GM19455 (cell line): ENCODE measurements around the gene E2F2.

Source experiments
- ATAC-seq: cut with Tn5 transposase; IDR thresholded peaks from one replicate; pipeline ENCODE4 v1.9.1; 2021; ENCODE audit not compliant: unreplicated experiment

E2F2 gene, protein sequence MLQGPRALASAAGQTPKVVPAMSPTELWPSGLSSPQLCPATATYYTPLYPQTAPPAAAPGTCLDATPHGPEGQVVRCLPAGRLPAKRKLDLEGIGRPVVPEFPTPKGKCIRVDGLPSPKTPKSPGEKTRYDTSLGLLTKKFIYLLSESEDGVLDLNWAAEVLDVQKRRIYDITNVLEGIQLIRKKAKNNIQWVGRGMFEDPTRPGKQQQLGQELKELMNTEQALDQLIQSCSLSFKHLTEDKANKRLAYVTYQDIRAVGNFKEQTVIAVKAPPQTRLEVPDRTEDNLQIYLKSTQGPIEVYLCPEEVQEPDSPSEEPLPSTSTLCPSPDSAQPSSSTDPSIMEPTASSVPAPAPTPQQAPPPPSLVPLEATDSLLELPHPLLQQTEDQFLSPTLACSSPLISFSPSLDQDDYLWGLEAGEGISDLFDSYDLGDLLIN

DNA sequence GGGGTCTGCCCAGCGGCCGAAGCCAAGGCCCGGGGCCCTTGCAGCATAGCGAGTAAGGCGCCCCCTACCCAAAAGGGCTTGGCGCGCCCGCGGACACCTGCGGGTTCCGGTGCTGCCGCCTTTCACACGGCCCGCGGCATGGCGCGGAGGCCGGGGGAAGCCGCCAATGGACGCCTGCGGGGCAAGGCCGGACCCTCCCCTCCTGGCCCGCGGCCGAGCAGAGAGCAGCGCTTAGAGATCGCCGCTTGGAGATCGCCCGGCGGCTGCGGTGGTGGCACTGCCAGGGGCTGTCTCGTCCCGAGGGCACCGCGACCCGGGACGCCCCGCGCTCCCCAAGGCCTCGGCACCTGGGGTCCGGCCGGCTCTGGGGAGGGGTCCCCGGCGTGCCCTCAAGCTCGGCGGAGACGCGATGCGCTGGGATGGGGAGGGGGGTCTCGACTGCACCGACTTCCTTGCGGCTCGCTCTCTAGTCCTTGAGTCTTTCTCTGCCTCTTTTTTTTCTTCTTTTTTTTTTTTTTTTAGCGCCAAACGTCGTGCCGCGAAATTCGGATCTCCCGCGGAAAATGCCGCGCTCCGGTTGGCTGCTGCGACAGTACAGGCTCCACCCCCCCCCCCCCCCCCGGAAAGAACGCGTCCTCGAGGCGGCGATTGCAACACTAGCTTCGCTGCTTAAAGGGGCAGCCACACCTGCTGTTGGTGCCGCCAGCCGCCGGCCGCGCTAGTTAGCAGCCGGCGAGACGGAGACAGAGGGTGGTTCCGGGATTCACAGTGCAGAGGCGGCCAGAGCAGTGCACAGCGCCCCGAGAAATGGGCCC lies at the start of gene E2F2:
TSS of gene E2F2 (minus strand) at position 487 of the 815 bp plus-strand sequence. CDS start at position 47, 440 bp downstream.
- ATAC-seq = peak; percentile 42

DNA sequence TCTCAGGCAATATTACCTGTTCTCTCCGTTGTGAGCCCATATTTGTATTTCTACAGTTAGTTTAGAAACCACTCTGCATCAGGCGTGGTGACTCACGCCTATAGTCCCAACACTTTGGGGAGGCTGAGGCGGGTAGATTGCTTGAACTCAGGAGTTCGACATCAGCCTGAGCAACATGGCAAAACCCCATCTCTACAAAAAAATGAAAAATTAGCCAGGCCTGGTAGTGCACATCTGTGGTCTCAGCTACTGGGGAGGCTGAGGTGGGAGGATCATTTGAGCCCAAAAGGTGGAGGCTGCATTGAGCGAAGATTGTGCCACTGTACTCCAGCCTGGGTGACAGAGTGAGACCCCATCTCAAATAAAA lies 47.9 kb upstream of the E2F2 start:
- ATAC-seq = no peak

DNA sequence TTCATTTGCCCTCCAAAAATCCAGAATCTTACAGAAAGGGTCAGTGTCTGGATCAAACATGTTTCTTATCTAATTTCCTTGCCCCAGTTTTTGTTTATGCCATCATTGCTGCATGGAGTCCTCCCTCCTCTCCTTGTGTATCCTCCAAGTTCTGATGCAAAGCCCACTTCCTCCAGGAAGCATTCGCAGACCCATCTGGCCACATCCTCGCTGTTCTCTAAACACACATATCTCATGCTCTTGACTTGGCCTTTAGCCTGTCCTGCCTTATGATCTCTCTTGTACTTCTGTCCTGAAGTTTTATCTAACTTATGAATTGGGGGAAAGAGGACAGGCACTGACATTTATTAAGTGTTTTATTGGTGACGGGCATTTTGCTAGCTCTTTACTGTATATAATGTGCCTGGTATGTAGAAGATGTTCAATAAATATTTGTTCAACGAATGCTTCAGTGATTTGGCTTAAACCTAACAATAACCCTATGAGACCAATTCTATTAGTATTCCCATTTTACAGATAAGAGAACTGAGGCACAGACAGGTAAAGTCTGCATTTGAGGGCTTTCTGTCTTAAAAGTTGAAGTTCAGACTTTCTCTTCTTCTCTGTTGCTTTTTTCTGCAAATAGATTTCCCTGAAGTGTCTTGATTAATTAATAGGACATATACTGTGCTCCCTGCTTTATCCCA lies 47.4 kb upstream of the E2F2 start:
- ATAC-seq = no peak

DNA sequence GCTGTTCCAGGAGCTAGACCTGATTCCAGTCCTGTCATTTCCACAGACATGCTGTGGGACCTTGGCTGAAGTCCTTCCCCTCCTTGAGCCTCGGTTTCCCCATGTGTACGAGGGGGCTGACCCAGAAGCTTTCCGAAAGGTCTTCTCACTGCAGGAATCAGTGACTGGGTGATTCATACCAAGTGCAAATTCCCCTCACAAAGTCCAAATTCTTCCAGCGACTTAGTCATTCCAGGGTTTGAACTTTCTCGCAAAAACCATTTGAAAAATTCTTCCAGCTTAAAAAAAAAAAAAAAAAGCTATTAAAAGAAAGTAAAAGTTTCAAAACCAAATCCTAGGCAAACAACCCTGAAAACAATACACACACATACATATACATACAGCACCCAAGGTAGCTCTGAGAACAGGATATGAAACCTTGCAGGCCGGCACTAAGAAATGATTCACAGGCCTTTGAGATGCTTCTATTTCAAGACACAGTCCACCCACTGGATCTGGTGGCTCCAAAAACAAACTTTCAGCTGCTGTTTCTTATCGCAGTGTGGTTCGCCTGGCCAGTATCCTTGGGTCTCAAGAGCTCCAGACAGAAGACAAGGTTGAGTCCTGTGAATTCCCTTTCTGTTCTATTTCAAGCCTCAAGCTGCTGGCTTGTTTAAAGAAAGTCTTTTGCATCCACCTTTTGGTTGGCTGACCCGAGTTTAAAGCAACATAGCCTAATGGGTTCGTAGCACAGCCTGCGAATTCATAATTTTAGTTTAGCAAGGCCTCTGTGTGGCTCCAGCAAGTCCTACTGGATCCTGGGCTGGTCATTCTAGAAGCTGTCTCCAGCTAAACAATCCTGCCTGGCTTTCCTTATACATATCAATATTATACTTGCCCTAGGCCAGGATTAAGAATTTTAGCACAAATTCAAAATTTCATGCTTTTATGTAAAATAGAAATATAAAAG lies 46.3 kb upstream of the E2F2 start:
- peak; percentile 59 for ATAC-seq

DNA sequence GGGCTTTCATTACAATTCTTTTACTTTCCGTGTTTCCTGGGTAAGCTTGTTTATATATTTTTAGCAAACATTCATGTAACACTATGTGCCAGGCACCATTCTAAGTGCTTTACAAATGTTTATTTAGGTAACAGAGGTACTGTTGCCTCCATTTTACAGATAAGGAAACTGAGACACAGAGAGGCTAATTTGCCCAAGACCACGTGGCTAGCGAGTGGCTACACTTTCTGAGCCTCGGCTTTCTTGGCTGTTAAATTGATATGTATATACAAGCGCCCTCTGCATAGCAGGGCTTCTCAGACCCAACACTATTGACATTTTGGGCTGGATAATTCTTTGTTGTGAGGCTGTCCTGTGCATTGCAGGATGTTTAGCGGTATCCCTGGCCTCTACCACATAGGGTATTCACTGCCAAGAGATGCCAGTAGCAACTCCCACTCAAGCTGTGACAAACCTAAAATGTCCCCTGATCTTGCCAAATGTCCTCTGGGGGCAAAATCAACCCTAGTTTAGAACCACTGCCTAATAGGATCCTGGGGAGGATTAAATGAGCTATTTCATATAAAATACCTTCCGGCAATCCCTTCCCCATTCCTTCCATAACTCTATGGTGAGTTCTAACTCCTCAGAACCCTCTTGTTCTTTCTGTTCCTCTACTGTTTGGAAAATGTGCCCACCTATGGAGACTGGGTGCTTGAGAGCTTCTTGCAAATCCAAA lies 45.5 kb upstream of the E2F2 start:
- no peak for ATAC-seq

DNA sequence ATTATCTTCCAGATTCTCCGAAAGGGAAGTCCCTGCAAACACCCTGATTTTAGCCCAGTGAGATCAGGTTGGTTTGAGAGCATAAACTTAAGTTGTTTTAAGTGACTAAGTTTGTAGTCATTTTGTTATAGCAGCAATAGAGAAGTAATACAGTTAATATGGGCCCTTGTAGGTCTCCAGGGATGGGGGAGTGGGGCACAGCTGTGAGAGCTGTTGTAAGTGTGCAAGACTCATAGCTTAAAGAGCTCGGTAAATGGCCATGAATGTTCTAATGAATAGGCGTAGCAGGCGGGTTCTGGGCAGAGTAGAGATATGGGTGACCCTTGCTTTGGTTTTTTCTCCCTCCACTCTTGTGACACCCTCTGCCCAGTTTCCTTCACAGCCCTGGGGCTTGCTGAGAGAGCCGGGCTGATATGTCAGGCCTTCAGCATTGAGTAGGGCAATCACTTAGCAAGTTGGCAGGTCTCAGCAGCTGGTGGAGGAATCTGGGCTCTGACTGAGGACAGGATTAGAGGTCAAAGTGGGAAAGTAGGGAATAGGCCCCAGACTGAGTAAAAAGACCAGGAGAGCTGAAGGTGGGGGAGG lies 44.3 kb upstream of the E2F2 start:
- no peak for ATAC-seq

DNA sequence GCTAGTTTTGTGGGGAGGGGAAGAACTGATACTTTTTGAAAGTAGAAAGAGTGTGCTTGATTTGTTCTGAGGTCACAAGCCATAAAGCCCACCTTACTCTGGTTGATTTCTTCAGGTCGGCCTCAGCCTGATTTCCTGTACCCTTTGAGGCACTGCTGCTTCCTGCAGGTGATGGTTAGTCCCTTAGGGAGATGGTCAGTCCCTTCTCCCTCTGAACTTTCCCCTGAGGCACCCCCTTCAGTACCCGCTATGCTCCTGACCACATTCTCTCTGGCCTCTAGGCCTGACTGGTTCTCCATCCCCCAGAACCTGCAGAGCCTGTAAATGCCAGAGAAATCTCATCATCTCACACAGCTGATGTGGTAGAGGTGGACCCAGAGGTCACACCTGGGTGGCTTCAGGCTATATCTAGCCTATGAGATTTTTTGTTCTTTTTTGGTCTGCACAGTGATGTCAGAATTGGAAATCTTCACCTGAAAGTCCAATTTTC lies 43.3 kb upstream of the E2F2 start:
- ATAC-seq = no peak

DNA sequence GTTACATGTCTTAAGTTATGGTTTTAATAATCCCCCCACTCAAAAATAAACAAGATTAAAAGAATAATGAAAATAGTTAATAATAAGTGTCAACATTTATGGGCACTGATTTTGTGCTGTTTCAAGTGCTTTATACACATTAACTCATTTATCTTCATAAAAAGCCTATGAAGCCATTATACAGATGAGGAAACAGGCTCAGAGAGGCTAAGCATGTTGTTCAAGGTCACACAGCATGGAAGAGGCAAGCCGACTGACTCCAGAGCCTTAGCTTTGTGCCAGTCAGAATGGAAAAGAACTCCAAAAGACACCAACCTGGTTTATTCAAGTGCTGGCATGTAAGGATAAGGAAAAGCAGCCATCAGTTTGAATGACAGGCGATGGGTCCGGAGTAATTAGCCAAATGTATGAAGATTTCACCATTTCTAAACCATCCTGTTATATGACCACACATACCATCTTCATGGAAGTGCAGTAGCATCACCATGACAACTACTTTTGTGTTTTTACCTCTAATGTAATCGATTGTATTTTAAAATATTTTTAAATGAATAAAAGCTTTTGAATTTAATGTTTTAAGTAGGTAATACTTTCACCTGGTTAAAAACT lies 42.6 kb upstream of the E2F2 start:
- no peak for ATAC-seq

DNA sequence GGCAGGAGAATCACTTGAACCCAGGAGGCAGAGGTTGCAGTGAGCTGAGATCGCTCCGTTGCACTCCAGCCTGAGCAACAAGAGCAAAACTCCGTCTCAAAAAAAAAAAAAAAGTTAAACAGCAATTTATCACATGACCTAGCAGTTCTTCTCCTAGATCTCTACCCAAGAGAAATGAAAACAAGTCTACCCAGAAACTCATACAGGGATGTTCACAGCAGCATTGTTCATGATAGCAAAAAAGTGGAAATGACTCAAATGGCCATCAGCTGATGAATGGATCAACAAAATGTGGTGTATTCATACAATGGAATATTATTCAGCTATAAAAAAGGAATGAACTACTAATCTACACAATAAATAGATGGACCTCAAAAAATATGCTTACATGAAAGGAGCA lies 40.4 kb upstream of the E2F2 start:
- no peak for ATAC-seq

DNA sequence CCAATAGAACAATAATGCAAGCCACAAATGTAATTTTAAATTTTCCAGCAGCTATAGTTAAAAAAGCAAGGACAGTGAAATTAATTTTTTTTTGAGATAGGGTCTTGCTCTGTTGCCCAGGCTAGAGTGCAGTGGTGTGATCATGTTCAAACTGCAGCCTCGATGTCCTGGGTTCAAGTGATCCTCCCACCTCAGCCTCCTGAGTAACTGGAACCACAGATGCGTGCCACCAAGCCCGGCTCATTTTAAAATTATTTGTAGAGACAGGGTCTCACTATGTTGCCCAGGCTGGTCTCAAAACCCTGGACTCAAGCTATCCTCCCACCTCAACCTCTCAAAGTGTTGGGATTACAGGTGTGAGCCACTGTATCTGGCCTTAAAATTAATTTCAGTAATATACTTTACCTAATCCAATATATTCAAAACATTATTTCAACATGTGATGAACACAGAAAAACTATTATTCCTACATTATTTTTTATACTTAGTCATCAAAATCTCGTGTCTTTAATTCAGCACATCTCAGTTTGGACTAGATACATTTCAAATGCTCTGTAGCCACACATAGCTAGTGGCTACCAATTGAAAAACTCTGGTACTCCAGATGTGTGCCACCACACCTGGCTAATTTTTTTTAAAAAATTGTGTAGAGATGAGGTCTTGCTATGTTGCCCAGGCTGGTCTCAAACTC lies 39.1 kb upstream of the E2F2 start:
- ATAC-seq = no peak

DNA sequence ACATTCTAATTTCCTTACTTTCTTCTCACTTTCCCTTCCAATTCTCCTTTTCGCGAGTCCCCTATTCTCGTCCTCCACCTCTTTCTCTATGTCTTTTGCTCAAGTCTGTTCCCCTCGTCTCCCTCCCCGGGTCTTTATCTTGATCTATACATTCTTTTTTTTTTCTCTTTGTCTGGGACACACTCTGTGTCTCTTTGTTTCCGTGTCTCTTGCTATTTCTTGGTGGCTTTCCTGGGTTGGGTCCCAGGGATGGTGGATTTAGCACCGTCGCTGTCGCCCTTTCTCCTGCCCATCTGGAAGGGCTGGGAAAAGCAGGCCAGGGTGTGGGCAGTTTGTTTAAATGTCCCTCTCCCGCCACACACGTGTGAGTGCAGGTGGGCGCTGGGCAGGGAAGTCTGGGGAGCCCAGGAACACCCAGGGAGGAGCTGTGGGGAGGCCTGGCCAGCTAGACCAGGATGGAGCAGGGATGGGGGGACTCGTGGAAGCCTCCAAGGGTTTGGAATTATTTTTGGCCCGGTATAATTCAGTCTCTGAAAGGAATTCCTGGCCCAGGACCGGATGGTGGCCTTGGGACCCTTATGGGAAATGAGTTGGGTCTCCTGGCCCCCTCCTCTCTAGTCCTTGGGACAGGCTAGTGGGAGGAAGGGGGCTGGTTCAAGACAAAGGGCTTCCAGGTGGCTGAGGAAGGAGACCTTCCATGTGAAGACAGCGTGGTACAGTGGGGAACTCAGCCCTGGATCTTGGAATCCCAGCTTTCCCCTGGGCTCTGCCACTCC lies 37.8 kb upstream of the E2F2 start:
- ATAC-seq = no peak

DNA sequence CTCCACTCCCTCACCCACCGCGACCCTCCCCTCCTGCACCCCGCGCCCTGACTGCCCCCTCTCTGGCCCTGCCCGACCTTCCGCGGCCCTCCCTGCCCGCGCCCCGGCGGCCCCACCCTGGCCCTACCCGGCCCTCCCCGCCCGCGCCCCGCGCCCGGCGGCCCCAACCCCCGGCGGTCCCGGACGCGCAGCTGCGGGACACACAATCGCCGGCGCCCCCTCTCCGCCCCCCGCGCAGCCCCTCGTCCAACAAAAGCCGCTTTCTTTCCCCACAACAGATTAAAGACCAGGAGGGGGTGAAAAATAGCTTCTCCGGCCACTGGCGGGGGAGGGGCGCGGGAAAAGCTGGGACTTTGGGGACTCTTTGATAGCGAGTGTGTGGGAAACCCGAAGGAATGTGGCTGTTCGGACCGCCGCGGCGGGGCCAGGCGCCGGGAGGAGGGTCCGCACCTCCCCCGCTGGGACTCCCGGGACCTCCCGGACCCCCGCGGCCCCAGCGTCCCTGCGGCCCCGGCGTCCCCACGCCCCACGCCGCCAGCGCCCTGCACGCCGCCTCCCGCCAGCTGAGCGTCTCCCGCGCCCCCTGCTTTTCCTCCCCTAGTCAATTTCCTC lies 37.1 kb upstream of the E2F2 start:
- ATAC-seq = no peak

DNA sequence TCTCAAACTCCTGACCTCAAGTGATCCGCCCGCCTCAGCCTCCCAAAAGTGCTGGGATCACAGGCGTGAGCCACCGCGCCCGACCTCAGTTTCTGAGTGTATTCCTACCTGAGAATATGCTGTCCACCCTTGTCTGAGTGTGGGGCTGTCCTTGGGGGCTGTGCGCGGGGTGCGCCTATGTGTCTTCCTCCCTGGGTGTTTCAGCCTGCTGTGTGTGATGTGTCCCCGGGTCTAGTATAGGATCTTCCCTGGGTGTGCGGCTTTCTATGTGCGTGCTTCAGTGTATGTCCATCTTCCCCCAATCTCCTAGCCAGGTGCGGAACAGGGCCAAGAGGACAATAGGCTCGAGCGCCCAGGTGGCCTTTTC lies 36.6 kb upstream of the E2F2 start:
- ATAC-seq = no peak

DNA sequence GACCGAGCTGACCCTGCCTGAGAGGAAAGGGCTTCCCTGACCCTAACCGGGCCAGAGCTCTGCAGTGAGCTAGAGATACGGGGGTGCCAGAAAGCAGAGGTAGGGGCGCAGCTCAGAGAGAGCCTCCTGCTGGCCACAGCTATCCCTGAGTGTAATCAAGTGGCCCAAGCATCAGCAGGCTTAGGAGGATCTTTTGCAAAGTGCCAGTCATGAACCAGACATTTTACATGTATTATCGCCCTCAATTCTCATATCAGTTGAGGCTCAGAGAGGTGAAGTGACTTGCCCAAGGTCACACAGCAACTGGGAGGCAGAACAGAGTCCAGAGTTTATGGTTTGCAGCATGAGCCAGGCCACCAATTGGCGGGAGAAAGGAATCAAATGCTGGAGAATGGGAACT lies 35.3 kb upstream of the E2F2 start:
- ATAC-seq = no peak

DNA sequence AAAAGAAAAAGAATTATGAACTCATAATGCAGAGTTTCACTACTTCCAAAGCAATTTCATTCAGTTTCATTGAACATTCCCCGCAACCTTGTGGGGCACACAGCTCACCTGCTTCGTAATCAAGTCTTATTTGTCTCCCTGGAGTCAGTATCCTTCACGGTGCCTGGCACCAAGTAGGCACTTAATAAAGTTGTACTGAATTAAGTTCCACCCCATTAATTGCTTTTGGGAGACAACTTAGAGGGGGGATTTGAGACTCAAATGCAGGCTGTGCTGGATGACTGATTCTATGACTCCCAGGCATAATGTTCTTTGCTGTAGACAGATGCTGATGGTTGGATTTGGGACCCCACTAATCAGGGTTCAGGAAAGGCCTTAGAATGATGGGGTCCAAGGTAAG lies 34.7 kb upstream of the E2F2 start:
- ATAC-seq = no peak

DNA sequence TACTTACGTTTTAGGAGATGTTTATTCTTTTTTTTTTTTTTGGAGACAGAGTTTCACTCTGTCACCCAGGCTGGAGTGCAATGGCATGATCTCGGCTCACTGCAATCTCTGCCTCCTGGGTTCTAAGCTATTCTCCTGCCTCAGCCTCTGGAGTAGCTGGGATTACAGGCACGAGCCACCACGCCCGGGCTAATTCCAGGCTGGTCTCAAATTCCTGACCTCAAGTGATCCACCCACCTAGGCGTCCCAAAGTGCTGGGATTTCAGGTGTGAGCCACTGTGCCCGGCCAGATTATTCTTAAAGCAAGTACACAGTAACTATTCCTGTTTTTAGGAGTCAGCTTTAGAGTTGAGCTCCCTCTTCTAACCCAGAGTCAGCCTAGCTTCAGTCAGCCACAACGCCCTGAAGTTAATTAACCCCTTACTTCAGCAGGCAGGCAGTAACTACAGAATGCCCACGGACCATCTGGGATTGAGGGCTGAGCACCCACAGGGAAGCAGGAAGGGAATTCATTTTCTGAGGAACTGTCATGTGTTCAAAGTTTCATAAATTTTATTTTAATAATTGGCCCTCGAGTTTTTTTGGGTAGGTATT lies 33.6 kb upstream of the E2F2 start:
- no peak for ATAC-seq
